Measurements from ENCODE around the gene ATP9A. TPM values are rescaled to one million over a fixed set of nuclear protein-coding genes. Genes with fewer than 3 reads are reported as not detected.

The ATP9A gene
- total and polyA plus RNA-seq, 2 of the 8 experiments (the other 6 are each of a cell fraction or from before 2014, with no cell fraction given) = 5.0 to 6.4 TPM

DNA sequence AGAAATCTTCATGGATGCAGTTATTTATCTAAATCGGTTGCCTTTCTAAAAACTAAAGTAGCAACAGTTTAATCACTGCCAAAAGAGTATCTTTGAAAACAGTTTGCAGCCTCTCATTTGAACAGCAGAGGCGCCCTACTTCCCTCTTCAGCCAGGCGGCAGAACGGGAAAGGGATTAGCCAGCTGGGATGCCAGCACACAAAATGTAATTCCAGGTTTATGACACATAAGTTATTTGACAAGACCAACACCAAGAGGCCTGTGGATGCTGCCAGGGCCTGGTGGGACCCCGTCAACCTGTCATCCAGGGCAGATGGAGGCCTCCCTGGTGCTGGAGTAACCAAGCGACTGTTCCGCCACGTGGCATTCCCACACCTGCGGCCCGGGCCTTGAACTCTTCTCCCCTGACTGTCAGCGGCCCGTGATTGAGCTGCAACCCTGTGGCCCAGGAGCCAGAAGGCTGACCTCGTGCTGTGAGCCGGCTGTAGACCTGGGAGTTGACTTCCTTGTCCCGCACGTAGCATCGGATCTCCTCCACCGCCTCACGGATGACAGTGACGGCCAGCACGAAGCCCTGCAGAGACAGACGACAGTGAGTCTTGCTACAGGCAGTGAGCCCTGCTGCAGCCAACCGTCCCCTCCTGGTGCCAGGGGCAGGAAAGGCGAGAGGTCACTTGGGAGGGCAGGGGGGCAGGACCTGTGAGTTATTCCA, 55.5 kb downstream of the ATP9A start:
- ChIA-PET POLR2A (ENCODE audit: partially characterized antibody) (interaction anchor here (2.1 kb wide), 1 partner anchor 87 kb away, joined by 6 read pairs; no protein-coding TSS in a partner anchor), CTCF (ENCODE audit: partially characterized antibody) (interaction anchor here (0.6 to 2.6 kb wide), 20 partner anchors 11 to 725 kb away, joined by 3 to 11 read pairs (median 4); no protein-coding TSS in a partner anchor)
- Histone ChIP-seq H3K36me3 (ENCODE audit: control insufficient read depth in 2 of 4, insufficient read depth in 4 of 4, low read length in 3 of 4) (no peaks in the 10 kb centered on the region), H3K4me1 (replicated peaks in 1 of 4; ENCODE audit: control insufficient read depth in 3 of 4, insufficient read depth in 4 of 4, low read length in 3 of 4) (peaks cover 5 to 16% (median 11%) of the 10 kb centered on the region in 4 experiments), H4K20me1 (replicated peaks in 1 of 2; ENCODE audit: control insufficient read depth in 1 of 2, insufficient read depth in 2 of 2, low read length in 2 of 2) (no peaks in the 10 kb centered on the region), H3K14ac (ENCODE audit: insufficient read length) (no peak overlapping the region), H2AK5ac (ENCODE audit: low read depth, low read length) (0 out of 2 replicates have a peak overlapping the region, but pooled peaks have one; percentile 11), H2AFZ (ENCODE audit: low read length) (0 out of 2 replicates have a peak overlapping the region, but pooled peaks have one; percentile 48), H3K27me3 (replicated peaks in 1 of 4; ENCODE audit: control insufficient read depth in 3 of 4, extremely low read depth in 1 of 4, insufficient read depth in 3 of 4, low read length in 3 of 4) (no peaks in the 10 kb centered on the region), H3K18ac (ENCODE audit: extremely low read depth, low read length) (no peak overlapping the region), H2BK15ac (ENCODE audit: low read length) (peak overlapping the region; percentile 36; the same call in 1 of the 2 replicates), H3K4ac (replicated peaks; ENCODE audit: insufficient read length, low read depth, low read length) (no peak overlapping the region), H3K4me3 (ENCODE audit: extremely low read depth in 1 of 4, insufficient read depth in 2 of 4, low read depth in 3 of 4, low read length in 4 of 4) (no peak overlapping the region), H4K8ac (ENCODE audit: extremely low read depth, insufficient read depth, low read length) (peak overlapping the region; percentile 81), H2BK20ac (ENCODE audit: low read length) (peak overlapping the region; percentile 75), H2BK120ac (replicated peaks; ENCODE audit: low read depth, low read length) (no peak overlapping the region), H3K4me2 (ENCODE audit: insufficient read depth in 1 of 2, low read depth in 2 of 2, low read length in 2 of 2) (no peak overlapping the region), H4K5ac (ENCODE audit: insufficient read length, low read depth, low read length) (no peak overlapping the region), H4K91ac (replicated peaks; ENCODE audit: insufficient read length, low read length) (peak overlapping the region; percentile 36), H2BK5ac (ENCODE audit: low read depth, low read length) (peak overlapping the region; percentile 27; the same call in 1 of the 2 replicates), H3K9me3 (ENCODE audit: insufficient read depth in 2 of 2, low read depth in 1 of 2, low read length in 1 of 2) (no peaks in the 10 kb centered on the region), H3K9ac (replicated peaks in 1 of 4; ENCODE audit: extremely low read depth in 1 of 4, low read depth in 3 of 4, low read length in 3 of 4) (no peak overlapping the region; a peak in 1 of 7 replicates), H3K79me2 (ENCODE audit: control insufficient read depth in 1 of 2, insufficient read depth in 2 of 2, low read length in 2 of 2) (no peaks in the 10 kb centered on the region), H3K23me2 (ENCODE audit: low read depth, low read length) (peaks cover 2% of the 10 kb centered on the region; the same call in 1 of the 2 replicates), H3K27ac (ENCODE audit: low read depth, low read length) (no peak overlapping the region), H3K56ac (replicated peaks; ENCODE audit: insufficient read length, low read depth, low read length) (no peak overlapping the region), H3K79me1 (ENCODE audit: low read depth, low read length) (no peaks in the 10 kb centered on the region), H3K23ac (ENCODE audit: insufficient read length) (no peak overlapping the region), H2BK12ac (ENCODE audit: low read depth, low read length) (peak overlapping the region; percentile 70; the same call in 1 of the 2 replicates)
- 69% methylated on average over 24 of the region's 24 CpGs; no CpG with 5 or more reads in 1 of the 2 experiments for WGBS, 2 experiments (ENCODE audit: extremely low coverage in 1 of 2, insufficient coverage in 1 of 2, insufficient read length in 1 of 2, insufficient replicate concordance in 2 of 2, low coverage in 1 of 2, low lambda C conversion rate in 2 of 2, missing lambda C conversion rate in 1 of 2)
- no peak for FAIRE-seq
- peak in 1 of 2 experiments; percentile 76 for DNase-seq (ENCODE audit: low read depth in 1 of 2, low spot score in 2 of 2)
- TF ChIP-seq TCF12 (IDR thresholded peaks at IDR 0.05; ENCODE audit: low read depth, low read length) = no peak
- TF ChIP-seq RAD21 (IDR thresholded peaks at IDR 0.05 in 1 of 2, conservative IDR thresholded peaks at IDR 0.05 in 1 of 2; ENCODE audit: low read depth in 2 of 2, low read length in 2 of 2) = peak; percentile 54 to 56
- TF ChIP-seq CBX5 (IDR thresholded peaks at IDR 0.05; ENCODE audit: low read depth, low read length) = no peak
- TF ChIP-seq SRF (IDR thresholded peaks at IDR 0.05; ENCODE audit: low read depth, low read length) = no peak
- no peak for TF ChIP-seq KDM1A (IDR thresholded peaks at IDR 0.05; ENCODE audit: borderline replicate concordance, low read length)
- TF ChIP-seq CTCF (IDR thresholded peaks at IDR 0.05; ENCODE audit: control extremely low read depth in 1 of 3, insufficient read depth in 1 of 3, low read depth in 1 of 3, low read length in 3 of 3) = peak; percentile 66 to 76 (median 71)
- TF ChIP-seq BACH1 (IDR thresholded peaks at IDR 0.05; ENCODE audit: low read length) = no peak
- TF ChIP-seq TAF1 (IDR thresholded peaks at IDR 0.05; ENCODE audit: low read depth, low read length) = no peak
- no peak for TF ChIP-seq KDM4A (IDR thresholded peaks at IDR 0.05; ENCODE audit: low read depth, low read length, severe bottlenecking)

Data from H1 (cell line).